22Rv1 (cell line): ENCODE data around the gene THNSL1.

Experiments
- CTCF ChIP-seq: fragments of 450-650 bp; IDR thresholded peaks from 2 replicates; pipeline ENCODE4 v1.5.1; 2017; ENCODE audit warnings: mild to moderate bottlenecking
- ZFX ChIP-seq: fragments of 450-650 bp; IDR thresholded peaks from 2 replicates; pipeline ENCODE4 v1.6.1; 2017; ENCODE audit warnings: antibody characterized with exemption, borderline replicate concordance

GRCh38 chr10:24984906-24985305, 31.5 kb upstream of the THNSL1 start:
- TF ChIP-seq CTCF, result no peak
- no peak for TF ChIP-seq ZFX
